ENCODE results near the gene OBP2A.

The OBP2A gene

DNA sequence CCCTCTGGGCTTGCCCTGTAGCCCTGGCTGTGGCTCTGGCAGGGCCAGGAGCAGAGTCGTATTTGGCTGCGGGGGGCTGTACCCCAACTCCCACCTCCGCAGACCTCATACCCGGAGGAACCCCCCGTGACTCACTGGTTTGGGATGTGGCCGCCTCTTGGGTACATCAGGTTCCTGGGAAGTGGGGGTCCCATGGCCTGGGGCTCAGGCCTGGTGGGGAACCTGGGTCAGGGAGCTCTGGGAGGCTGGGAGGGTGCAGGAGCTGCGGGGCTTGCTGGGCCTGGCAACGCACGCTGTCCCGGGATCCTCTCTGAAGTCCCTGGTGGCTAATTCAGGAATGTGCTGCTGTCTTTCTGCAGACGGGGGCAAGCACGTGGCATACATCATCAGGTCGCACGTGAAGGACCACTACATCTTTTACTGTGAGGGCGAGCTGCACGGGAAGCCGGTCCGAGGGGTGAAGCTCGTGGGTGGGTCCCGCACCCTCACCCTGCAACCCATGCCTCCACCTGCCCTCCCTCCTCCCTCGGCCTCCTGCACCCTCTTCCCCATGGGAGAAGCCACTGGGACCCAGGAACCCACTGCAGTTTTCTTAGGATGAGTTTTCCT, 22.3 kb upstream of the OBP2A start:
- H3K9ac ChIP-seq (ENCODE audit: low read length) = no peak overlapping the region
- no peaks in the 10 kb centered on the region for H3K4me1 ChIP-seq (ENCODE audit: low read length)
- no peaks in the 10 kb centered on the region for H3K9me3 ChIP-seq (replicated peaks; ENCODE audit: insufficient read depth, low read length)
- peaks cover 4% of the 10 kb centered on the region; the same call in 1 of the 2 replicates for H3K27me3 ChIP-seq (replicated peaks; ENCODE audit: insufficient read depth, low read length)
- no peaks in the 10 kb centered on the region for H3K9me2 ChIP-seq (replicated peaks; ENCODE audit: insufficient read depth, low read length)
- H3K27ac ChIP-seq (ENCODE audit: low read length) = no peak overlapping the region
- no peak overlapping the region for H3K4me2 ChIP-seq (ENCODE audit: low read depth, low read length)
- DNase-seq = no peak
- no peaks in the 10 kb centered on the region for H3K79me2 ChIP-seq (ENCODE audit: low read length)
- TF ChIP-seq EZH2phosphoT487 (IDR thresholded peaks at IDR 0.05; ENCODE audit: low read length) (no peak), EZH2 (optimal IDR thresholded peaks at IDR 0.05; ENCODE audit: low read depth, low read length) (no peak)
- TF ChIP-seq, protein P1, sequence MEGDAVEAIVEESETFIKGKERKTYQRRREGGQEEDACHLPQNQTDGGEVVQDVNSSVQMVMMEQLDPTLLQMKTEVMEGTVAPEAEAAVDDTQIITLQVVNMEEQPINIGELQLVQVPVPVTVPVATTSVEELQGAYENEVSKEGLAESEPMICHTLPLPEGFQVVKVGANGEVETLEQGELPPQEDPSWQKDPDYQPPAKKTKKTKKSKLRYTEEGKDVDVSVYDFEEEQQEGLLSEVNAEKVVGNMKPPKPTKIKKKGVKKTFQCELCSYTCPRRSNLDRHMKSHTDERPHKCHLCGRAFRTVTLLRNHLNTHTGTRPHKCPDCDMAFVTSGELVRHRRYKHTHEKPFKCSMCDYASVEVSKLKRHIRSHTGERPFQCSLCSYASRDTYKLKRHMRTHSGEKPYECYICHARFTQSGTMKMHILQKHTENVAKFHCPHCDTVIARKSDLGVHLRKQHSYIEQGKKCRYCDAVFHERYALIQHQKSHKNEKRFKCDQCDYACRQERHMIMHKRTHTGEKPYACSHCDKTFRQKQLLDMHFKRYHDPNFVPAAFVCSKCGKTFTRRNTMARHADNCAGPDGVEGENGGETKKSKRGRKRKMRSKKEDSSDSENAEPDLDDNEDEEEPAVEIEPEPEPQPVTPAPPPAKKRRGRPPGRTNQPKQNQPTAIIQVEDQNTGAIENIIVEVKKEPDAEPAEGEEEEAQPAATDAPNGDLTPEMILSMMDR (IDR thresholded peaks at IDR 0.05; ENCODE audit: low read length) = no peak
- H2AFZ ChIP-seq (ENCODE audit: low read length) = no peak overlapping the region
- no peaks in the 10 kb centered on the region for H4K20me1 ChIP-seq (ENCODE audit: insufficient read depth, low read length)
- H3F3A ChIP-seq (ENCODE audit: insufficient read depth, low read length) = no peaks in the 10 kb centered on the region
- no peaks in the 10 kb centered on the region for H3K36me3 ChIP-seq (replicated peaks; ENCODE audit: insufficient read depth, low read length)
- H3K4me3 ChIP-seq (ENCODE audit: low read length) = no peak overlapping the region

GRCh38 chr9:135524130-135524861, 21.6 kb upstream of the OBP2A start:
- Histone ChIP-seq H3K9me3 (replicated peaks; ENCODE audit: insufficient read depth, low read length) (no peaks in the 10 kb centered on the region; the same call in 1 of the 2 replicates), H3K4me2 (ENCODE audit: low read depth, low read length) (no peak overlapping the region), H3K4me1 (ENCODE audit: low read length) (no peaks in the 10 kb centered on the region), H3F3A (ENCODE audit: insufficient read depth, low read length) (no peaks in the 10 kb centered on the region), H3K27ac (ENCODE audit: low read length) (no peak overlapping the region), H3K36me3 (replicated peaks; ENCODE audit: insufficient read depth, low read length) (no peaks in the 10 kb centered on the region), H3K79me2 (ENCODE audit: low read length) (no peaks in the 10 kb centered on the region), H4K20me1 (ENCODE audit: insufficient read depth, low read length) (no peaks in the 10 kb centered on the region), H3K27me3 (replicated peaks; ENCODE audit: insufficient read depth, low read length) (peaks cover 3% of the 10 kb centered on the region; the same call in 1 of the 2 replicates), H3K9ac (ENCODE audit: low read length) (no peak overlapping the region), H3K4me3 (ENCODE audit: low read length) (no peak overlapping the region), H3K9me2 (replicated peaks; ENCODE audit: insufficient read depth, low read length) (no peaks in the 10 kb centered on the region), H2AFZ (ENCODE audit: low read length) (no peak overlapping the region)
- no peak for DNase-seq
- no peak for TF ChIP-seq EZH2 (optimal IDR thresholded peaks at IDR 0.05; ENCODE audit: low read depth, low read length)
- TF ChIP-seq, protein P1 (IDR thresholded peaks at IDR 0.05; ENCODE audit: low read length) = no peak
- no peak for TF ChIP-seq EZH2phosphoT487 (IDR thresholded peaks at IDR 0.05; ENCODE audit: low read length)

- no peaks in the 10 kb centered on the region; the same call in 1 of the 2 replicates for H3K9me3 ChIP-seq (replicated peaks; ENCODE audit: insufficient read depth, low read length)
- H3K4me3 ChIP-seq (ENCODE audit: low read length) = no peak overlapping the region
- DNase-seq = no peak
- no peak for TF ChIP-seq EZH2phosphoT487 (IDR thresholded peaks at IDR 0.05; ENCODE audit: low read length)
- no peak for TF ChIP-seq EZH2 (optimal IDR thresholded peaks at IDR 0.05; ENCODE audit: low read depth, low read length)
- TF ChIP-seq, protein P1 (IDR thresholded peaks at IDR 0.05; ENCODE audit: low read length) = no peak
- H3K27me3 ChIP-seq (replicated peaks; ENCODE audit: insufficient read depth, low read length) = no peaks in the 10 kb centered on the region; the same call in 1 of the 2 replicates
- H3K4me1 ChIP-seq (ENCODE audit: low read length) = no peaks in the 10 kb centered on the region
- H3F3A ChIP-seq (ENCODE audit: insufficient read depth, low read length) = no peaks in the 10 kb centered on the region
- H3K36me3 ChIP-seq (replicated peaks; ENCODE audit: insufficient read depth, low read length) = no peaks in the 10 kb centered on the region
- no peak overlapping the region for H3K9ac ChIP-seq (ENCODE audit: low read length)
- H4K20me1 ChIP-seq (ENCODE audit: insufficient read depth, low read length) = no peaks in the 10 kb centered on the region
- H2AFZ ChIP-seq (ENCODE audit: low read length) = no peak overlapping the region
- no peaks in the 10 kb centered on the region for H3K79me2 ChIP-seq (ENCODE audit: low read length)
- no peaks in the 10 kb centered on the region for H3K9me2 ChIP-seq (replicated peaks; ENCODE audit: insufficient read depth, low read length)
- H3K4me2 ChIP-seq (ENCODE audit: low read depth, low read length) = no peak overlapping the region
- H3K27ac ChIP-seq (ENCODE audit: low read length) = no peak overlapping the region
Observed at GRCh38 chr9:135525241-135526088, 20.5 kb upstream of the OBP2A start.
